ENCODE results near the gene RPN2.

DNA sequence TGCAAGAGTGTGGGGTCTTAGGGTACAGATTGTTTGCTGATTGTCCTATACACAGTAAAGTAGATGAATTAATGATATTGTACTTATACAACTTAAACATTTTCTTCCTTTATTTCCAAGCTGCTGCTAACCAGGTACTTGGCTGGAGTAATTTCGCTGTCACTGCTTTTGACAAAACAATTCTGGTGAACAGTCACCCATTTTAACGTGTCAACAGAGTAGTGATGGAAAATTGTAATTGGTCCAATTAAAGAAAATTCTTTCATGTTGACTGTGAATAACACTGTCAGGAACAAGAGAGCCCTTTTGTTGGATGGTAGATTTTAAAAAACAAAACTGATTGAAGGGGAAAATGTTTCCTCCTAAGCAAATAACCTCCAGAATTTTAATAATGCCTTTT lies 26.7 kb downstream of the RPN2 start:
- TF ChIP-seq POLR2A (IDR thresholded peaks at IDR 0.05; ENCODE audit: low read depth, low read length) (no peak), POLR2AphosphoS5 (IDR thresholded peaks at IDR 0.05; ENCODE audit: low read depth, low read length) (no peak)
